ENCODE results near the gene TUBGCP2.

TUBGCP2 gene

GRCh38 chr10:133312769-133313145 is 4.1 kb upstream of the TUBGCP2 start:
- H3K79me2 ChIP-seq: no peaks in the 10 kb centered on the region
- no peaks in the 10 kb centered on the region for H3K36me3 ChIP-seq (ENCODE audit: control insufficient read depth, insufficient read depth, low read length)
- TF ChIP-seq, protein P1, sequence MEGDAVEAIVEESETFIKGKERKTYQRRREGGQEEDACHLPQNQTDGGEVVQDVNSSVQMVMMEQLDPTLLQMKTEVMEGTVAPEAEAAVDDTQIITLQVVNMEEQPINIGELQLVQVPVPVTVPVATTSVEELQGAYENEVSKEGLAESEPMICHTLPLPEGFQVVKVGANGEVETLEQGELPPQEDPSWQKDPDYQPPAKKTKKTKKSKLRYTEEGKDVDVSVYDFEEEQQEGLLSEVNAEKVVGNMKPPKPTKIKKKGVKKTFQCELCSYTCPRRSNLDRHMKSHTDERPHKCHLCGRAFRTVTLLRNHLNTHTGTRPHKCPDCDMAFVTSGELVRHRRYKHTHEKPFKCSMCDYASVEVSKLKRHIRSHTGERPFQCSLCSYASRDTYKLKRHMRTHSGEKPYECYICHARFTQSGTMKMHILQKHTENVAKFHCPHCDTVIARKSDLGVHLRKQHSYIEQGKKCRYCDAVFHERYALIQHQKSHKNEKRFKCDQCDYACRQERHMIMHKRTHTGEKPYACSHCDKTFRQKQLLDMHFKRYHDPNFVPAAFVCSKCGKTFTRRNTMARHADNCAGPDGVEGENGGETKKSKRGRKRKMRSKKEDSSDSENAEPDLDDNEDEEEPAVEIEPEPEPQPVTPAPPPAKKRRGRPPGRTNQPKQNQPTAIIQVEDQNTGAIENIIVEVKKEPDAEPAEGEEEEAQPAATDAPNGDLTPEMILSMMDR (IDR thresholded peaks at IDR 0.05): no peak
- H3K27me3 ChIP-seq (ENCODE audit: control insufficient read depth, insufficient read depth, low read length): no peaks in the 10 kb centered on the region
- no peak overlapping the region for H3K4me2 ChIP-seq (ENCODE audit: low read length)
- H3K4me3 ChIP-seq (ENCODE audit: low read depth, low read length): no peak overlapping the region
- no peaks in the 10 kb centered on the region for H3K9me3 ChIP-seq (ENCODE audit: control insufficient read depth, low read length)
- H3K27ac ChIP-seq: no peak overlapping the region
- no peak overlapping the region for H3K9ac ChIP-seq
- H2AFZ ChIP-seq: no peak overlapping the region
- no peaks in the 10 kb centered on the region for H3K4me1 ChIP-seq

DNA sequence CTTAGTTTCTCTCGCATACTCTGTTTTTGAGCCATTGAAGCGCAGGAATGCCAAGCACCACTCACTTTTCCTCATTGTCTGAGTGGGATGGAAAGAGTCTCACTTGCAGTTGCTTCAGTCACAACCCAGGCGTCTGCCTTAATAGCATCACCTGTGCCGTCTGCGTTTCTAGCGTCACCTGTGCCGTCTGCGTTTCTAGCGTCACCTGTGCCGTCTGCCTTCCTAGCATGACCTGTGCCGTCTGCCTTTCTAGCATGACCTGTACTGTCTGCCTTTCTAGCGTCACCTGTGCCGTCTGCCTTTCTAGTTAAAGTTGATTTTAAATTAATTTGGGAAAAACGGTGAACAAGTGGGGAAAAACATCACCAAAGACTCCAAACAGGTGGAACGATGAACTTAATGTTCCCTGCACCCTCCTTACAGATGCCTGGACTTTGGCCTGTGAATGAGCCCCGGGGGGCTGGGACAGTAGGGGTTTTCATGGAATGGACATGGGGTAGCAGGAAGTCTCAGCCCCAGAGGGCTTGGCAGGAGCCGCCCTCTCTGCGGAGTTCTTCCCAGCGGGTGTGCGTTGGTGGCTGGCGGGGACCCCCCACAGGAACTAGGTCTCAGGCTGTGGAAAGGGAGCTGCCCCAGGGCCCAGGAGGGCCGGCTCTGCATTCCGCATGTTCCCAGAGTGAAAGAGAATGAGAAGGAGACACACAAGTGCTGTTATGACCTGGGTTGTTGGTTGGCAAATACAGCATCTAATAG is 3.5 kb upstream of the TUBGCP2 start:
- TF ChIP-seq, protein P1 (IDR thresholded peaks at IDR 0.05): no peak
- H3K4me2 ChIP-seq (ENCODE audit: low read length): no peak overlapping the region
- H3K79me2 ChIP-seq: peaks cover 4% of the 10 kb centered on the region
- H3K9me3 ChIP-seq (ENCODE audit: control insufficient read depth, low read length): no peaks in the 10 kb centered on the region
- H3K27ac ChIP-seq: no peak overlapping the region
- H3K36me3 ChIP-seq (ENCODE audit: control insufficient read depth, insufficient read depth, low read length): no peaks in the 10 kb centered on the region
- no peak overlapping the region for H3K9ac ChIP-seq
- no peak overlapping the region for H2AFZ ChIP-seq
- H3K27me3 ChIP-seq (ENCODE audit: control insufficient read depth, insufficient read depth, low read length): no peaks in the 10 kb centered on the region
- no peak overlapping the region for H3K4me3 ChIP-seq (ENCODE audit: low read depth, low read length)
- peaks cover 5% of the 10 kb centered on the region for H3K4me1 ChIP-seq

- Histone ChIP-seq H3K79me2 (peaks cover 10% of the 10 kb centered on the region), H3K27me3 (ENCODE audit: control insufficient read depth, insufficient read depth, low read length) (no peaks in the 10 kb centered on the region), H3K36me3 (ENCODE audit: control insufficient read depth, insufficient read depth, low read length) (no peaks in the 10 kb centered on the region), H3K4me3 (ENCODE audit: low read depth, low read length) (no peak overlapping the region), H3K27ac (no peak overlapping the region), H3K4me1 (peaks cover 6% of the 10 kb centered on the region), H3K9me3 (ENCODE audit: control insufficient read depth, low read length) (no peaks in the 10 kb centered on the region), H2AFZ (no peak overlapping the region), H3K9ac (no peak overlapping the region), H3K4me2 (ENCODE audit: low read length) (no peak overlapping the region)
- TF ChIP-seq, protein P1 (IDR thresholded peaks at IDR 0.05): no peak
Measured at GRCh38 chr10:133311570-133311969, 2.9 kb upstream of the TUBGCP2 start.

- Histone ChIP-seq H3K79me2 (peaks cover 18% of the 10 kb centered on the region), H3K36me3 (ENCODE audit: control insufficient read depth, insufficient read depth, low read length) (no peaks in the 10 kb centered on the region), H2AFZ (no peak overlapping the region), H3K9me3 (ENCODE audit: control insufficient read depth, low read length) (no peaks in the 10 kb centered on the region), H3K4me3 (ENCODE audit: low read depth, low read length) (no peak overlapping the region), H3K27me3 (ENCODE audit: control insufficient read depth, insufficient read depth, low read length) (no peaks in the 10 kb centered on the region), H3K9ac (no peak overlapping the region), H3K27ac (no peak overlapping the region), H3K4me1 (peaks cover 6% of the 10 kb centered on the region), H3K4me2 (ENCODE audit: low read length) (no peak overlapping the region)
- TF ChIP-seq, protein P1 (IDR thresholded peaks at IDR 0.05): no peak
Measured at GRCh38 chr10:133310789-133311188, 2.1 kb upstream of the TUBGCP2 start.

DNA sequence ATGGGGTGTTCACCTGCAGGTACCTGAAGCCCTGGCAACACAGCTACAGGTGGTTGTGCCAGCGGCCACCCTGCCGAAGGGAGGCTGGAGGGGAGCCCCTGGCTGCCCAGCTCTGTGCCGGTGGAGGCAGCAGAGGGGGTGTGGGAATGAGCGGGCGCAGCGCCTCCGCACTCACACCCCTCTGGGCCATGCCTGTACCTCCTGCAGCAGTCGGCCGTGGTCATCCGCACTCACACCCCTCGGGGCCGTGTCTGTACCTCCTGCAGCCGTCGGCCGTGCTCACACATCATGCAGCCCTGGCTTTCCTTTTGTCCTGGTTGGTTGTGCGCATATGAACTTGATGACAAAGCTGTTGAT is 1.7 kb upstream of the TUBGCP2 start:
- H3K4me1 ChIP-seq: peaks cover 6% of the 10 kb centered on the region
- H3K27ac ChIP-seq: no peak overlapping the region
- H3K27me3 ChIP-seq (ENCODE audit: control insufficient read depth, insufficient read depth, low read length): no peaks in the 10 kb centered on the region
- H3K9me3 ChIP-seq (ENCODE audit: control insufficient read depth, low read length): no peaks in the 10 kb centered on the region
- no peak overlapping the region for H3K4me3 ChIP-seq (ENCODE audit: low read depth, low read length)
- H3K9ac ChIP-seq: no peak overlapping the region
- no peaks in the 10 kb centered on the region for H3K36me3 ChIP-seq (ENCODE audit: control insufficient read depth, insufficient read depth, low read length)
- TF ChIP-seq, protein P1 (IDR thresholded peaks at IDR 0.05): no peak
- H3K79me2 ChIP-seq: peaks cover 22% of the 10 kb centered on the region
- no peak overlapping the region for H2AFZ ChIP-seq
- no peak overlapping the region for H3K4me2 ChIP-seq (ENCODE audit: low read length)

Measured in parathyroid adenoma (tissue), 2 donors.